Measurements from ENCODE around the gene NPHP4.
A peak's percentile ranks its signal among the peaks of the same experiment; 100 is the strongest.

NPHP4 gene

DNA sequence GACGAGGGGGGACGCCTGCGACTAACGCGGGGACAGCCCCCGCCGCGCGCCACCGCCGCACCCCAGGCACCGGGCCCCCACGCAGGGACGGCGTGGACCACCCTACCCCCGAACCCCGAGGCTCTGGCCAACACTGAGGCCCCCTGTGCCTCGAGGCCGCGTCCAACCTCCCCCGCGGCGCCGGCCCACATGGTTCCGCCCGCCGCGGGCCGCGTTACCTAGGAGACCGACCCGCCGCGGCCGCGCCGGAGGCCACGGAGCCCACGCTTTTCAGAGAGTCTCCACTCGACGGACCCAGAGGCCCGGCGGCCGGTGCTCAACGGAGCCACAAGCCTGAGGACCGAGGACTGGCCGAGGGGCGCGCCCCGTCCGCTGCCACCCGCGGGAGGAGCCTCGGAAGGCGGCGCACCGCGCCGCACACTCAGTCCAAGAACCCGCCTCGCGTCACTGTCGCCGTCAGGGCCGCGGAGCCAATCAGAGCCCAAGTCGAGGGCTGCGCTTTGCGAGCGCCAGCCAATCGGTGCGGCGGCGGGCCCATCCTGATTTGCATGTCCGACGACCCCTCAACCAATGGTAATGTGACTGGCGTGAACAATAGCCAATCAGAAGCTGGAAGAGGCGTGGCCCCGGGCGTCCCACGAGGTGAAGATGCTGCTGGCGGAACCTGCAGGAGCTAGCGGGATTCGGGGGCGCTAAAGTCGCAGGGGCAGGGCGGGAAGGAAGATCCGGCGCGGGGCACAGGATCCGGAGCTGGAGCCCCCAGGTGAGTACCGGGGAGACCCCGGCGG lies at the start of gene NPHP4:
Gene NPHP4, minus strand, starts transcription at position 400 of the 788 bp plus-strand sequence. CDS start 6,136 bp downstream, outside the sequence.
- peak; percentile 100 for DNase-seq

DNA sequence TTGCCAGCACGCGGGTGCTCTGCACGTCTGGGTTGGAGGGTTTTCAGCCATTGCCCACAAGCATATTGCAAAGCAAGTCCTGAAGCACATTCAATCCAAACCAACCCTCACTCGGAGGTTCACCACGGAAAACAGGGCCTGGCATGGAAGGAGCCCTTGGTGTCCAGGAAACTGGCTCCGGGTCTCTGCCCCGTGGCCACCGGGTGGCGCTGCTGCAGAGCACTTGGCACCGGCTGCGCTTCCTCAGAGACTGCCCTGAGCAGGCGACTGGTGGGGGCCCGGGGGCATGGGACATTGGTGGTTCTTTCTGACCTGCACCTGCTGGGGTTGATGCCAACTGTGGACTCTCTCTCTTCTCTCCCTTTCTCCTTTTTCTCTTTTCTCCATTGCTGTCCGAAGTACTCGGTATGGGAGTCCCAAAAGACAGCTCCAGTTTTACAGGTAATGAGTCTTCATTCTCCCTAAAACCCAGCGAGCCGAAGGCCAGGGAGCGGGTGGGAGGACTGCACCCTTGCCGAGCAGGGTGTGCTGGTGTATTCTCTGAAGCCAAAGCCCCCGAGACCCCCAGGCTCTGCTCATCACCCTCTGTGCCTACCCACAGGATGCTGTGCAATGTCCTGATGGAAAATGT lies 49.3 kb upstream of the NPHP4 start:
- DNase-seq, result peak; percentile 63

GRCh38 chr1:6040861-6041415 lies 48.7 kb upstream of the NPHP4 start:
- DNase-seq, result no peak

GRCh38 chr1:6040444-6040843 lies 48.2 kb upstream of the NPHP4 start:
- DNase-seq, result no peak

DNA sequence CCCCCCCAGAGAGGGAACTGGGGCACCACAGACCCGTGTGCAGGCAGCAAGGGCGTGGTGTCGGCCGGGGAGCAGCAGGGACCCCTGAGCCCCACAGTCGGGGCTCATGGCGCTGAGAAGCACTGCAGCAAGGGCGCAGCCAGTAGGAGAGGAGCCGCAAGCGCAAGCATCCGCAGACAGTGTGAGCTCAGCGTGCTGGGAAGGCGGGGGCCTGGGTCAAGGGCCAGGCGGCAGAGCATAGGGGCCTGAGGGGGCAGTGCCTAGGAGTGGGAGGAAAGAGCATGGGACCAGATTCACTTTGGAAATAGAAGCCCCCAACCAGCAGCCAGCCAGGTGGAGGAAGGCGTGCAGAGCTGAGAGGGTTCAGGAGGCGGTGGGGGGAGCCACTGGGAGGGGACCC lies 46.8 kb upstream of the NPHP4 start:
- no peak for DNase-seq

- DNase-seq, result no peak
These were observed 46.4 kb upstream of the NPHP4 start for GRCh38 chr1:6038603-6039002.

DNA sequence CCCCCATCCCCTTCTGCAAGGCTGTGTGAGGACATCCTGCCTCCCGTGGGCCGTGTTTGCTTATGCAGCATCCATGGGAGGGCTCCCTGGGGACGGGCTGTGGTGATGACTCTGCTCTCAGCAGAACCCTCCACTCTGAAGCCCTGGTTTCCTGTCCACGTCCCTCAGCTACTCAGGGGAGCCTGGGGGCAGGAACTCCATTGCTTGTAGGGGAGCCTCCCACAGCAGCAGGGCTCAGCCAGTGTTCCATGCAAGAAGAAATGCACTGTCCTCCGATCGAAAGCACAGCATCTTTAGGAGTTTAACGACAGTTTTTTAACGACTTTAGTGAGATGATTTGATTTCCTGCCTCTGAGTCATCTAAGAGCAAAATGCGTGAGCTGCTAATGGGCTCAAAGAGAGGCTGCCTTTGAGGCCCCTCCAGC lies 45.1 kb upstream of the NPHP4 start:
- DNase-seq, result no peak

DNA sequence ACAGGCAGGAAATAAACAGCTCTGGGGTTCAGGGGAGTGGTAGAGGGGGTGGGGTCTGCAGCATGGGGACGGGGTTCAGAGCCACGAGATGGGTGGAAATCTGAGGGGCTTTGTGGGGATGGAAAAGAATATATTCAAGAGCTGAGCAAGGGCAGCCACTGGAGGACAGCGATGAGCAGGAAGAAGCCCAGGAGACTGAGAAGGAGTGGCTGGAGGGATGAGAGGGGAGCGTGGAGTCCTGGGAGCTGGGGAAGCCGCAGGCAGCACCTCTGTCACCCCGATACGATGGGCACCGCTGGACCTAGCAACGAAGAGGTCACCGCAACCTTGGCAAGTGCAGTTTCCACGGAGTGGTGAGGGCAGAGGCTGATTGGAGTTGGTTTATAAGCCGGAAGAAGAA lies 43.5 kb upstream of the NPHP4 start:
- no peak for DNase-seq

GRCh38 chr1:6035303-6035702 lies 43.1 kb upstream of the NPHP4 start:
- DNase-seq, result no peak

DNA sequence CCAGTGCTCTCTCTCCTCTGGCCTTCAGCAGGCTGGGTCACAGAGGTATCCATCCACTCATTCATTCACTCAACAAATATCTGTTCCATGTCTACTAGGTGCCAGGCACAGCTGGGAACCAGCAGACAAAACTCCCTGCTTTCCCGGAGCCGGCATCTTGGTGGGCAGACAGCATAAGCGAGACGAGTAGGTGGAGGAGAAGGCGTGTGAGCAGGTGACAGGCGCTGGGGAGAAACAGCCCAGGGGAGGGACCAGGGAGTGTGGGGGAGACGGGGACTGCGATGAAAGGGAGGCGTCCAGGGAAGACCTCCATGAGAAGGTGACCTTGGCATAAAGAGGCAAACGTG lies 42.5 kb upstream of the NPHP4 start:
- DNase-seq, result no peak

DNA sequence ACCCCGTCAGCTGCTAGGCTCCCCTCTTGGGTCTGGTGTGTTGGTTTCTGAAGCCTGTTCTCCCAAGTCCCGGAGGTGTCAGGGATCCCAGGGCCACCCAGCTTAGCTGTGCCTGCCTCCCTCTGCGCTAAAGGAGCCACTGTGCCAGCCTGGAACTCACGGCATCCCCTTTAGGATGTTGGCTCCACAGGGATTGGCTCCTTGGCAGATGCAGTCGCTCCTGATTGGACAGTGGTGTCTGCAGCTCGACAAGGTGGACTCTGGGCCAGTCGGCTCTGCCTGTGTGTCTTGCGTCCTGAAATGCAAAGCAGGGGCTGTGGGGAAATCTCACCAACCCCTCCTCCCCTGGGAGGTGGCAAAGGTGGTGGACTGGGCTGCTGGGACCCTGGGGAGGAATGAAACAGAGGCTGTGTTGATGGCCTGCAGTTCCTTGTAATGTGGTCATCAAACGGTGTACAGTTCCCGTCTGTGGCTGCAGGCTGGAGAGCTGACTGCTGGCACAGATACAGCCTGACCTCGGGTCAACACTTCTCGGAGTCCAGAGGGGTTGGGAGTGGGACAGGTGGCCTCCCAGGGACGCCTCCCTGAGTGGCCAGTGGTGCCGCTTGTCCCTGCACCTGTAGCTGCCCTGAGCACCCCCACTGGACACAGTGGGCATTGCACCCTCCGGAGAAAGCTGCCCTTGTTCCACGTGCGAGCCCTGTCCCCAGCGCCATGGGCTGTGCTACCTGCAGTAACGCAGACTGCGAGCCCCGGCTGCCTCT lies 41.9 kb upstream of the NPHP4 start:
- peak; percentile 82 for DNase-seq

DNA sequence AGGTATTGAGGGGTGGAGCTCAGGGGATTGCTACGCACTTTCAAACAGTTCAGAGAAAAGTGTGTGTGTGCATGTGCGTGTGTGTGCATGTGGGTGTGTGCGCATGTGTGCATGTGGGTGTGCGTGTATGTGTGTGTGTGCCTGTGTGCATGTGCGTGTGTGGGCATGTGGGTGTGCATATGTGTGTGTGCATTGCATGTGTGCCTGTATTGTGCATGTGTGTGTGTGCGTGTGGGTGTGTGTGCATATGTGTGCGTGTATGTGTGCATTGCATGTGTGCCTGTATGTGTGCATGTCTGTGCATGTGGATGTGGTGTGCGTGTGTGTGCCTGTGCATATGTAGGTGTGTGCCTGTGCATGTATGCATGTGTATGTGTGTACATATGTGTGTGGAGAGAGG lies 40.9 kb upstream of the NPHP4 start:
- DNase-seq, result no peak

GRCh38 chr1:6030547-6031261 lies 38.5 kb upstream of the NPHP4 start:
- no peak for DNase-seq

- DNase-seq, result no peak
These were observed 37.9 kb upstream of the NPHP4 start for GRCh38 chr1:6030132-6030531.

- DNase-seq, result no peak
These were observed 37.1 kb upstream of the NPHP4 start for GRCh38 chr1:6029351-6029750.

- DNase-seq, result no peak
These were observed 36.0 kb upstream of the NPHP4 start for GRCh38 chr1:6028042-6028850.

DNA sequence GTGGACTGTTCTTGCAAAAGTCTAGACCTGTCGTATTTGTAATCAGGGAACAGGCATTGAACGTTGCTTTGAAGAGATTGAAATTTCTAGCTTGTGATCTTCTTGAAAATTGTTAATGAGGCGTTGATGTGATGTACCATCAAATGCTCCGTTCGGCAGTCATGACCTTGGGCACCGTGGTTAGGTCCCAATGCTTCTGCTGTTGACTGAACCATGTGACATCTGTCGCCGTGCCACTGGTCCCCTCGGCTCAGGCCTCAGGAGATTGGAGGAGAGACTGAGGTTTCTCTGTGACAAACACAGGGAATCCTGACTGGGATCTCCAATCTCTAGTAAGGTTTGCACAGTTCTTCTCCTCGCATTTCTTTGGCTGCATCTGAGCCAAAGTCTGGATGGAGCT lies 35.4 kb upstream of the NPHP4 start:
- DNase-seq, result no peak

DNA sequence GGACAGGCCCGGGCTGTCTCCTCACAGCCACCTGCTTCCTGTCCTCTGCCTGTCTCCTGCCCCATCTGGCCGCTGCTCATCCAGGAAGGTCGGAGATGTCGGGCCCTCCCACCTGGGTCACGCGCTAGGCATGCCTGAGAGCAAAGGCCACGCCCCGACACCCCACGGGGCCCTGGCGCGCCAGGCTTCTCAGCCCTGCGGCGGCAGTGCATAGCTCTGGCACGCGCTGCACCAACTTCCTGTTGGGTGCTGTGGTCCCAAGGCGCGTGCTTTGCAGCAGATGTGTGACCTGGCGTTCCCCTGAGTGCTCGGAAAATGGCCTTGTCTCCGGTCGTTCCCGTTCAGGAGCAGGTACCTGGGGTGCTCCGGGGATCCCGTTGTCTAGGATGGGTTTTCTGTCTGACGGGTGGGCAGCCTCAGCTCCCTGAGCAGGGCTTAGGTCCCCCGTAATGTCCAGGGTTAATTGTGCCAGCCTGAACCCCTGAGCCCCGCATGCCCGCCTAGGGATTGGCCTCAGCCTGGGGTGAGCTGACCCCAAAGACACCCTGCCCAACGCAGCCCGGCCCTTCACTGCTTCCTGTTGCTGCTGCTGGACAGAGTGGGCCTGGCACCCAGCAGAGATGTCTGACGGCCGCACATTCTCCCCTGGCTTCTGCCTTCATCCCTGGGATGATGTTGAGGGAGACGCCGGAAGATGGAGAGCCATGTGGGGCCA lies 34.0 kb upstream of the NPHP4 start:
- DNase-seq, result no peak

GRCh38 chr1:6025269-6026094 lies 33.3 kb upstream of the NPHP4 start:
- no peak for DNase-seq

DNA sequence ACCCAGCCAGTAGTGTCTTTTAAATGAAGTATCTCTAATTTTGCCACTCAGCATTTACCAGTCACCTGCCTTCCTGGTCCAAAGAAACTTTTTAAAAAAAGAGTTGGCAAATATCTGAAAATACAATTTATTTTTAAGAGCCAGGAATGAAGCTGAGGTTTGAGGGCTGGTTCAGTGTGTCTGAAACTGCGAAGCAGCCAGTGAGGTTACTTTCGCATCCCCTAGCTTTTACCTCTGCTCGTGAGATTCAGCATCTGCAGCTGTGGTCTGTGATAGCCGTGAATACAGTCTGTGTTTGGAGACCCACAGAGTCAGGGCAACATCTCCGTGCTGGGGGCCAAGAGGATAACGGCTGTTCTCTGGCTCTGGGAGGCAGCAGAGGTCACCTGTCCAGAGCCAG lies 32.2 kb upstream of the NPHP4 start:
- no peak for DNase-seq

Data from retina (tissue), 1 donor.